NCI-H460 (cell line): ENCODE results near the gene RSKR. TPM values are rescaled to one million over a fixed set of nuclear protein-coding genes. Genes with fewer than 3 reads are reported as not detected.

Source experiments
- total RNA-seq: library from RNA; depleted of rRNA; stranded (reverse); fragments of >200 nt; shearing (Covaris generic); gene quantifications from 2 replicates; pipeline ENCODE4 v1.2.3, GENCODE V29; 2014; rRNA removed

The RSKR gene
- total RNA-seq, 1 experiment from 2014 or later: 19.9 TPM

Other genes starting within 250 kb of the RSKR start
- gene SEBOX, start 249.0 kb downstream of the RSKR start, total RNA-seq: not detected in 2 replicates
- gene VTN, start 243.9 kb downstream of the RSKR start, total RNA-seq: 7.1 and 7.6 TPM in 2 replicates
- 4.5 and 6.1 TPM in 2 replicates for gene SARM1, start 242.5 kb downstream of the RSKR start, total RNA-seq
- 11.1 and 11.3 TPM in 2 replicates for gene SLC46A1, start 208.0 kb downstream of the RSKR start, total RNA-seq
- not detected in 2 replicates for gene SLC13A2, start 140.5 kb downstream of the RSKR start, total RNA-seq
- gene FOXN1, start 107.8 kb downstream of the RSKR start, total RNA-seq: 0.17 TPM in 1 of 2 replicates, not detected in the other
- gene UNC119, start 61.6 kb downstream of the RSKR start, total RNA-seq: 23.6 and 24.2 TPM in 2 replicates
- gene PIGS, start 42.7 kb downstream of the RSKR start, total RNA-seq: 48.2 and 57.7 TPM in 2 replicates
- 27.9 and 37.3 TPM in 2 replicates for gene ALDOC, start 37.3 kb downstream of the RSKR start, total RNA-seq
- 56.3 and 56.8 TPM in 2 replicates for gene SPAG5, start 15.2 kb downstream of the RSKR start, total RNA-seq
- 109 and 134 TPM in 2 replicates for gene BLTP2, start 31.0 kb upstream of the RSKR start, total RNA-seq
- 49.5 and 52.6 TPM in 2 replicates for gene SDF2, start 47.7 kb upstream of the RSKR start, total RNA-seq
- gene SUPT6H, start 48.0 kb upstream of the RSKR start, total RNA-seq: 26.7 and 33.3 TPM in 2 replicates
- gene PROCA1, start 97.7 kb upstream of the RSKR start, total RNA-seq: 3.4 and 3.6 TPM in 2 replicates
- 170 and 179 TPM in 2 replicates for gene RAB34, start 103.7 kb upstream of the RSKR start, total RNA-seq
- gene RPL23A, start 105.8 kb upstream of the RSKR start, total RNA-seq: 1,295 and 1,608 TPM in 2 replicates
- 27.9 and 32.4 TPM in 2 replicates for gene TLCD1, start 112.0 kb upstream of the RSKR start, total RNA-seq
- 1.9 and 2.5 TPM in 2 replicates for gene NEK8, start 114.6 kb upstream of the RSKR start, total RNA-seq
- 79.4 and 83.4 TPM in 2 replicates for gene TRAF4, start 129.8 kb upstream of the RSKR start, total RNA-seq
- 8.1 and 9.4 TPM in 2 replicates for gene FAM222B, start 228.6 kb upstream of the RSKR start, total RNA-seq
- gene ERAL1, start 240.8 kb upstream of the RSKR start, total RNA-seq: 30.9 and 43.6 TPM in 2 replicates